DMS153 treated with DMSO at 0.1 percent for 48 hours (cell line): ENCODE results near the gene TRPT1.

ENCODE experiments used
- DNase-seq: peaks from one replicate; lab custom pipeline; 2025; ENCODE audit not compliant: unreplicated experiment; lab: John Stamatoyannopoulos, UW

Gene TRPT1

DNA sequence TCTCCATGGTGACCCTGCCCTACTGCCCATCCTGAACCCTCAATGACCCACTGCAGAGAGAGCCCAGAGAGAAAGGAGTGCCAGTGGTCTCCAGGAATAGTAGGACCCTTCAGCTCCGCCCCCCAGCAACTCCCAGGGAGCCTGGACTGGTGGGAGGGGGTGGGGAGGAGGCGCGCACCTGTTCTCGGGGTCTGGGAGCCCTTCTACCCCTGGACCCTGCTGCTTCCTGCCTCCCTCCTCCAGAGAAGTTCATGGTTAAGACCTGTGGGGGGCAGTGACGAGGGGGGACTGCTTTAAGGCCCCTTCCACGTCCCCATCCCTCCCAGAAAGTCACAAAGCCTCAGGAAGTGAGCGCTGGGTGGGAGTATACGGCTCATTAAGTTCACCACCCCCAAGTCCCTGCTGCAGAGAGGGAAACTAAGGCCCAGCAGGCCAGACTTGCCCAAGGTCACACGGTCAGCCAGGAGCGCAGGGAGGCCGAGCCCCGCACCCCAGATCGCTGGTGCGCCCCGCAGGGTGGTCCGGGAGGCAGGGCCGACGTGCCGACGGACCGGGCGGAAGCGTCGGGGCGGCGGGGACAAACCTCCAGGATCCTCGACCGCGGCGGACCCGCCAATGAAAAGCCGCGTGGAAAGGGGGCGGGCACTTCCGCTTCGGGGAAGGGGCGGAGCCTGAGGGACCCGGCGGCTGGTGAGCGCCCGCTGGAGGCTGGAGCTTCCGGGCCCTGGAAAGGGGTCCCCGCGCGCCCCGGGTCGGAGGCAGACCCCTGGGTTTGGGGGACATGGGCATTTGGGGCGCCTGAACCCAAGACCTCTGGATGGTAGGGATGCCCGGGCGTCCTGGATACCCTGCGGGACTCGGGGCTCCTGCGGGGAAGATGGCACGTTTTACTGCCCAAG lies at the start of gene TRPT1, which contains the start of gene NUDT22:
Gene TRPT1, minus strand, starts transcription at position 579 of the 899 bp plus-strand sequence. Its CDS starts 326 bp downstream, at position 253.
Gene NUDT22, plus strand, starts transcription at position 667 of the 899 bp plus-strand sequence. CDS start 379 bp downstream, outside the sequence.
- DNase-seq = peak; percentile 79

GRCh38 chr11:64275031-64275800 lies 49.2 kb upstream of the TRPT1 start:
- no peak for DNase-seq

DNA sequence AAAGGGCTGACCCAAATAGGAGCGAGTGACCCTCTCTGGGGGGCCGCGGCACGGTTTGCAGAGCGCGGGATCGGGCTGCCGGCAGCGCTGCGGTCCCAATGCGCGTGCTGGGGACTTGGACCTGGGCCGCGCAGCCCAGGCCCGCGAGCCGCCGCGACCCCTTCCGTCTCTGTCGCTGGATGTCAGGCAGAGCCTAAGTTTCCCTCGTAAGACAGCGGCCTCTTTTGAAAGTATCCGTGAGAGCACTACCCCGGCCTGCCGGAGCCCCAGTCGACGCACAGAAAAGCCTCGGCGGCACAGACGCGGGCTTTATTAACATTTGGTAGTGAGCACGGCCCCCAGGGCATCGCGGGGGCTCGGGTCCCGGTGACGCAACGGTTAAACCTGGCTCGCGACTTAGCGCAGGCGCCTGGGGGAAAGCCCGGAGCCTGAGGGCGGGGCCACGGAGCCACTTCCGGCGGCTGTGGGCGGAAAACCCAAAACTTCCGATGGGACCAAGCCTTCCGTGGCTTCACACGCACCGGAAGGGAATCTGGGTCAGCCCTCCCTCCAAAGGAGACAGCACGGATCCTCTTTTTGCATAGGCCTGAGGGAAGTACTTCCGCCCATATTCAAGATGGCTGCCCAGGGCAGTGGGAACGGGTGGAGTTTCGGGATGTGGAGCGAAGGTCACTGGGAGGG lies 43.7 kb upstream of the TRPT1 start:
- peak; percentile 98 for DNase-seq

GRCh38 chr11:64268893-64269539 lies 43.0 kb upstream of the TRPT1 start:
- no peak for DNase-seq

- DNase-seq = peak; percentile 8
Measured at GRCh38 chr11:64268025-64268892, 42.3 kb upstream of the TRPT1 start.

DNA sequence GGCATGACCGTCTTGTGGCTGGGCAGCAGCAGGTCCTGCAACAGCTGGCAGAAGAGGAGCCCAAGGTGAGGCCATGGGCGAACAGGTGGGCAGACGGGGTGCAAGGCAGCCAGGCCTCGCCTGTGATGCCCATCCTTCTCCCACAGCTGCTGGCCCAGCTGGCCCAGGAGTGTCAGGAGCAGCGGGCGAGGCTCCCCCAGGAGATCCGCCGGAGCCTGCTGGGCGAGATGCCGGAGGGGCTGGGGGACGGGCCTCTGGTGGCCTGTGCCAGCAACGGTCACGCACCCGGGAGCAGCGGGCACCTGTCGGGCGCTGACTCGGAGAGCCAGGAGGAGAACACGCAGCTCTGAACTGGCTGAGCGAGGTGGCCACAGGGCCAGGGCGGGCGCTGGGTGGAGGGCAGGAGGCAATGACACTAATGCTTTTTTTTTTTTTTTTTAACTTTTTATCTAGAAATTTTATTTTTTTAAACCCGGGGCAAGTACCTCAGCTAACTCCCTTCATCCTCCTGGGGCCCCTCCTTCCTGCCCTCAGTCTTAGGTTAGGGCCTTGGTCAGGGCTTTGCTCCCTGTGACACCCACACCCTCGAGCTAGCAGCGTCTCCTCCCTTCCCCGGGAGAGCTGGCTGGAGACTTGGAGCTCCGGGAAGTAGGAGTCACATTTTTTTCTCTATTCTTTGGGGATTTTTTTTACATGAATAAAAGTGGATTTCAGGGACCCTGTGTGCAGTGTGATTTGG lies 41.4 kb upstream of the TRPT1 start:
- DNase-seq = no peak

DNA sequence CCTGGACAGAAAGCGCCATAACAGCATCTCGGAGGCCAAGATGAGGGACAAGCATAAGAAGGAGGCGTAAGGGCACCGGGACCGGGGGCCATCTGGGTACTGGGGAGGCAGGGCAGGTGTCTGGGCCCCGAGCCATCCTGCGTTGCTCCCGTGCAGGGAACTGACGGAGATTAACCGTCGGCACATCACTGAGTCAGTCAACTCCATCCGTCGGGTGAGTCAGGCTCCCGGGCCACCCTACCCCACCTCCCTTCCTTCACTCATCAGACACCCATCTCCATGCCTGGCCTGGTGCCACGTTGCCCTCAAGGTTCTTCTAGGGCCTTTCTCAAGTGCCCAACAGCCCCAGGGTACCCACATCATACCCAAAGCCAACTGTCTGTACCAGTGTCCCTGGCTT lies 40.4 kb upstream of the TRPT1 start:
- no peak for DNase-seq

GRCh38 chr11:64265176-64266160 lies 39.5 kb upstream of the TRPT1 start:
- no peak for DNase-seq

DNA sequence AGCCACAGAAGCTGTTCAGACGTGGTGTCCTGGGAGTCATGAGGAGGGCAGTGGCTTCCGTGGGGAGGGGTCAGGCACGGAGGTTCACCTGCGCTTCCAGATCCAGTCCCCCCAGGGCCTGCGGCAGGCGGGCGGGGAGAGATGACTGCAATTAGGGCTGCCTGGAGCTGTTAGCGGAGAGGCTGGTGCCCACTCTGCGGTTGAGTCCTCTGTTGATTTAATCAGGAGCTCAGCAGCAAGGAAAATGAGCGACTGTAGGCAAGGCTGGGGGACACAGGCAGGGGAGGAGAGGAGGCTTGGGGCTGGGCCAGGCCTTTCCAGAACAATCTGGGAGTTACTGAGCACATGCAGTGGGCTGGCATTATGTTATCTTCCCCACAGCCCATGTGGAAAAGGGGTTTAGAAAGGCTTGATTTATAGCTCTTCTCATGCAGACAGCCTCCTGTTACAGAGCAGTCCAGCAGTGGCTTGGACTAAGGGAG lies 38.4 kb upstream of the TRPT1 start:
- DNase-seq = no peak

GRCh38 chr11:64263947-64264317 lies 37.9 kb upstream of the TRPT1 start:
- DNase-seq = no peak

DNA sequence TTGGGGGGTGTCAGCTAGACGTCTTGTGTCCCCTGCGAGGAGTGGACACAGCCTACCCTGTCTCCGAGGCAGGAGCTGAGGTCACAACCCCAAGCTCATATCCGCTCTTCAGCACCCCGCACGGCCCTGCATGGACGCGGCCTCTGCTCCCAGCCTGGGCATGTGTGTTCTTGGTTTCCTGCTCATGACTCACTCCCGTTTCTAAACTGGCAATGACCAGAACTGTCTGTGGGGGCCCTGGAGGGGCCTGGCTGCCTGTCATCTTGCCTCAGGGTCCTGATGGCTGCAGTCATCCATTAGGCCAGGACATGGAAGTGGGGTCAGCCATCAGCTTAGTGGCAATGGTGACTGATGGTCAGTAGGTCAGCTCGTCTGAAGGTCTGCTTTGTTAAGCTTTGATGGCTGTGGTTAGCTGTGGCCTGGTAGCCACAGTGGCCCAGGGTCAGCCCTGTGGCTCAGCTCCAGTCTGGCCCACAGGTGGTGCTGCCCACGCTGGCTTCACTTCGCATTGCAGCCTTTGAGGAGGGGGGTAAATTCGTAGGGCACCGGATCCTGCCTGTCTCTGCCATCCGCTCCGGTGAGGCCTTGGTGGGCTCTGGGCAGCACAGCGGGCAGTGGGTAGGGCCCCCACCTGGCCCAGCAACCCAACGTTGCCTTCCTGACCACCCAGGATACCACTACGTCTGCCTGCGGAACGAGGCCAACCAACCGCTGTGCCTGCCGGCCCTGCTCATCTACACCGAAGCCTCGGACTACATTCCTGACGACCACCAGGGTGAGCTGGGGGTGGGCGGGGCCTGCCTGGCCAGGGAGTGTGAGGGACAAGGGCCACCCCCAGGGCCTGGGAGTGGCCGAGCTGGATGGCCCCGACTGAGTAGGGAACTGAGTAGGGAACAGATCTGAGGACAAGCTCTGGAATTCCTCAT lies 37.3 kb upstream of the TRPT1 start:
- no peak for DNase-seq

DNA sequence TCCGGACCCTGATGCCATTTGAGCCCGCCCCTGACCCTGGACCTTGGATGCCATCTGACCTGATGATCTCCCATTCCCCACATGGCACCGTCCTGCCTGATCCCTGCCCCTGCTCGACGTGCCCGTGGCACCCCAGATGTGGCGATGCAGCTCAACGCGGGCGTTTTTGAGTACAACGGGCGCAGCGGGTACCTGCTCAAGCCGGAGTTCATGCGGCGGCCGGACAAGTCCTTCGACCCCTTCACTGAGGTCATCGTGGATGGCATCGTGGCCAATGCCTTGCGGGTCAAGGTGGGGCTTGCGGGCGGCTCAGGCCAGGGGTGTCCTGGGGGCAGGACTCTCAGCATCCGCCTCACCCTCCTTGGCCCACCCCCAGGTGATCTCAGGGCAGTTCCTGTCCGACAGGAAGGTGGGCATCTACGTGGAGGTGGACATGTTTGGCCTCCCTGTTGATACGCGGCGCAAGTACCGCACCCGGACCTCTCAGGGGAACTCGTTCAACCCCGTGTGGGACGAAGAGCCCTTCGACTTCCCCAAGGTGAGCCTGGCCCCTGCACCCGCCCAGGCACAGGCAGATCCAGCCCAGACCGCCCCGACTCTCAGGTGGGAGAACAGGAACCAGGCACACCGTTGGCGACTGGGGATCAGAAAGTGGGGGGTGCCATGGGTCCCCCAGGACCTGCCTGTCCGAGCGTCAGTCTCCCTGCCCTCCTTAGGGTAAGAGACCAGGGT lies 36.5 kb upstream of the TRPT1 start:
- no peak for DNase-seq

GRCh38 chr11:64261556-64262080 lies 35.6 kb upstream of the TRPT1 start:
- no peak for DNase-seq

- DNase-seq = no peak
Measured at GRCh38 chr11:64260147-64260708, 34.2 kb upstream of the TRPT1 start.

- no peak for DNase-seq
Measured at GRCh38 chr11:64259533-64260067, 33.6 kb upstream of the TRPT1 start.
